Measurements from ENCODE around the gene PIMREG.

The PIMREG gene

GRCh38 chr17:6483507-6483906 lies 39.3 kb downstream of the PIMREG start:
- DNase-seq (ENCODE audit: low read depth, low spot score): no peak
- H3K27ac ChIP-seq: no peak overlapping the region
- no peak for TF ChIP-seq FOXP2 (optimal IDR thresholded peaks at IDR 0.05; ENCODE audit: control extremely low read depth, extremely low read length, insufficient read depth)
- no peak for TF ChIP-seq EZH2 (IDR thresholded peaks at IDR 0.05)
- TF ChIP-seq POLR2AphosphoS5 (IDR thresholded peaks at IDR 0.05; ENCODE audit: borderline replicate concordance, low read depth, low read length): no peak

GRCh38 chr17:6485646-6486412 lies 41.6 kb downstream of the PIMREG start:
- H3K36me3 ChIP-seq (ENCODE audit: insufficient read depth, low read length): no peaks in the 10 kb centered on the region
- no peaks in the 10 kb centered on the region for H3K9me3 ChIP-seq (ENCODE audit: low read depth, low read length)
- no peak overlapping the region for H3K4me3 ChIP-seq
- no peak overlapping the region for H3K9ac ChIP-seq (ENCODE audit: insufficient read length)
- no peak for DNase-seq (ENCODE audit: low read depth, low spot score)
- H3K27ac ChIP-seq: no peak overlapping the region
- TF ChIP-seq POLR2AphosphoS5 (IDR thresholded peaks at IDR 0.05; ENCODE audit: borderline replicate concordance, low read depth, low read length) (no peak), FOXP2 (optimal IDR thresholded peaks at IDR 0.05; ENCODE audit: control extremely low read depth, extremely low read length, insufficient read depth) (no peak), EZH2 (IDR thresholded peaks at IDR 0.05) (no peak)

More at GRCh38 chr17:6483507-6483906, 39.3 kb downstream of the PIMREG start:
- no peaks in the 10 kb centered on the region for H3K9me3 ChIP-seq (ENCODE audit: low read depth, low read length)
- no peak overlapping the region for H3K9ac ChIP-seq (ENCODE audit: insufficient read length)
- no peak overlapping the region for H3K4me3 ChIP-seq
- H3K36me3 ChIP-seq (ENCODE audit: insufficient read depth, low read length): no peaks in the 10 kb centered on the region

DNA sequence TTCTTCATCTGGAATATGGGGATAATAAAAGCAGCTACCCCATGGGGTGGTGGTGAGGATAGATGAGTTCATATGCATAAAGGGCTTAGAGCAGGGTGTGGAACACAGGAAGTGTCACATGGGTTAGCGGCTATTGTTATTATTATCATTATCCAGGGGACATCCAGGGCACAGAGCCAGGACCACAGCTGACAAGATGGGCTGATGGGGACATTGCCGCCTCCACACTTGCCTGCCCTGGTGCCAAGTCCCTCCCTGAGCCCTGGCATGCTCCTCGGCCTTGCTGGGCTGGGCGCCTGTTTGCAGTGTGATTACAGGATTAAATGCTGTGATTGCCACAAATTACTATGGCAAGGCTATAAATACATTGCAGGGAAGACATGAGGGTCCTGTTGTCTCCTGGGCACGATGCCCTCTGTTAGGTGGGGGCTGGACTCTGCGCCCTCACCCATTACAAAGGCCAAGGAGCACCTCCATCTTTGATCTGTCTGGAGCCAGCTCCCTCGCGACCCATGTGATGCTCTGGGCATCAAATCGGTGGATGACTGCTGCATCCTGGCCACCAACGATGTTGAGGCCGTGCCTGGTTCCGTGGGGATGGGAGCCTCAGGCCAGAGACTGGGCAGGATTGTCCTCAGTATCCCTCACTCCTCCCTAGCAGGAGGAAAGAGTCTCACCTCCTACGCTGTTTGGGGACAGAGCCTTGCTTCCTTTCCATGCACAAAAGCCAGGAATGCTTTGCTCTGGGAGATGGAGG lies 43.2 kb downstream of the PIMREG start:
- Histone ChIP-seq H3K9me3 (ENCODE audit: low read depth, low read length) (no peaks in the 10 kb centered on the region), H3K36me3 (ENCODE audit: insufficient read depth, low read length) (no peaks in the 10 kb centered on the region), H3K9ac (ENCODE audit: insufficient read length) (no peak overlapping the region), H3K4me3 (no peak overlapping the region), H3K27ac (no peak overlapping the region)
- TF ChIP-seq FOXP2 (optimal IDR thresholded peaks at IDR 0.05; ENCODE audit: control extremely low read depth, extremely low read length, insufficient read depth): no peak
- TF ChIP-seq EZH2 (IDR thresholded peaks at IDR 0.05): no peak
- no peak for TF ChIP-seq POLR2AphosphoS5 (IDR thresholded peaks at IDR 0.05; ENCODE audit: borderline replicate concordance, low read depth, low read length)
- DNase-seq (ENCODE audit: low read depth, low spot score): no peak

DNA sequence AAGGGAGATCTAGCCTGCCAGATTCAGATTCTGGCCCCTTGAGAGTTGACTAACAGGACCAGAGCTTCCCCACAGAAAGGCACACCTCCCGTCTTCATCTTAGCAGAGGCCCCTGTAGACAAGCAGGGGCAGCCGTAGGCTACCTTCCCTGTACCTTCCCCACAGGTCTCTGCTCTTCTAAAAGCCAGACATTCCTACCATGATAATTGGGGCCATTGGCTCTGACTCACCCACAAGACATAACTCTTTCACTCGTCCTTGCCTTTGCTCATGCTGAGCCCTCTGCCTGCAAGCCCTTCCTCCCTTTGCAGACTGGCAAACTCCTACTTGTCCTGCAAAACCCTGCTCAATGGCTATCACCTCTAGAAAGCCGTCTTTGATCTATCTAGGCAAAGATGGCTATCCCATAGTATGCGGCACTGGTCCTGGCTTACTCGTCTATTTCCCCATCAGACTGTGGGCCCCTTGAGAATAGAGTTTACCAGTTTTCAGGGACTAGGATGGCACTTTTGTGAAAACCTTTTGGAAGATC lies 43.8 kb downstream of the PIMREG start:
- Histone ChIP-seq H3K4me3 (no peak overlapping the region), H3K27ac (no peak overlapping the region), H3K36me3 (ENCODE audit: insufficient read depth, low read length) (no peaks in the 10 kb centered on the region), H3K9me3 (ENCODE audit: low read depth, low read length) (no peaks in the 10 kb centered on the region), H3K9ac (ENCODE audit: insufficient read length) (no peak overlapping the region)
- DNase-seq (ENCODE audit: low read depth, low spot score): no peak
- TF ChIP-seq EZH2 (IDR thresholded peaks at IDR 0.05) (no peak), POLR2AphosphoS5 (IDR thresholded peaks at IDR 0.05; ENCODE audit: borderline replicate concordance, low read depth, low read length) (no peak), FOXP2 (optimal IDR thresholded peaks at IDR 0.05; ENCODE audit: control extremely low read depth, extremely low read length, insufficient read depth) (no peak)

DNA sequence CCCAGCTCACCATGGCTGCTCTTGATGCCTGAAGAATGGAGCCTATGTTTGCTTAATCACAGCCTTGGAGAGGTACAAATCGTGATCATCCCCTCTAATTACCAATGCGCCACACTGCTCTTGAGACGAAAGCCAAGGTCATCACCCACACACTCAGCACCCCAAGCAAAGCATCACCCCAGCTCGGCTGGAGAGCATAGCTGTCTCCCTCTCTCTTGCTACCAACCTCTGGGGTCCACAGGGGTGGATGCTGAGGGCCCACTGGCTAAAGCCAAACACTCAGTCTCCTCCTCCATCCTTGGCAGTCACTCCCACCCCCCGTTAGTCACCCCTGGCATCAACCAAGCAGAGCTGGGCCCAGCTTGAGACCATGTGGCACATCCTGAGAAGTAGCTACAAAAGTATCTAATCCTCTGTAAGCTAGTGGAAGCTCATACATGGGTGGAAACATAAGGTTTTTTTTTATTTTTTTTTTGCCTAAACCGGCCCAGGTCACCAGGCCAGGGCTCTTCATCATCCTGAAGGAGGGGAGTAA lies 44.8 kb downstream of the PIMREG start:
- DNase-seq (ENCODE audit: low read depth, low spot score): no peak
- Histone ChIP-seq H3K4me3 (no peak overlapping the region), H3K9ac (ENCODE audit: insufficient read length) (no peak overlapping the region), H3K36me3 (ENCODE audit: insufficient read depth, low read length) (no peaks in the 10 kb centered on the region), H3K9me3 (ENCODE audit: low read depth, low read length) (no peaks in the 10 kb centered on the region), H3K27ac (no peak overlapping the region)
- no peak for TF ChIP-seq POLR2AphosphoS5 (IDR thresholded peaks at IDR 0.05; ENCODE audit: borderline replicate concordance, low read depth, low read length)
- TF ChIP-seq FOXP2 (optimal IDR thresholded peaks at IDR 0.05; ENCODE audit: control extremely low read depth, extremely low read length, insufficient read depth): no peak

GRCh38 chr17:6491071-6491700 lies 46.9 kb downstream of the PIMREG start:
- Histone ChIP-seq H3K27ac (no peak overlapping the region), H3K9me3 (ENCODE audit: low read depth, low read length) (no peaks in the 10 kb centered on the region), H3K9ac (ENCODE audit: insufficient read length) (no peak overlapping the region), H3K4me3 (no peak overlapping the region), H3K36me3 (ENCODE audit: insufficient read depth, low read length) (no peaks in the 10 kb centered on the region)
- TF ChIP-seq POLR2AphosphoS5 (IDR thresholded peaks at IDR 0.05; ENCODE audit: borderline replicate concordance, low read depth, low read length): no peak
- no peak for TF ChIP-seq EZH2 (IDR thresholded peaks at IDR 0.05)
- no peak for TF ChIP-seq FOXP2 (optimal IDR thresholded peaks at IDR 0.05; ENCODE audit: control extremely low read depth, extremely low read length, insufficient read depth)
- DNase-seq (ENCODE audit: low read depth, low spot score): no peak

- TF ChIP-seq POLR2AphosphoS5 (IDR thresholded peaks at IDR 0.05; ENCODE audit: borderline replicate concordance, low read depth, low read length) (no peak), EZH2 (IDR thresholded peaks at IDR 0.05) (no peak), FOXP2 (optimal IDR thresholded peaks at IDR 0.05; ENCODE audit: control extremely low read depth, extremely low read length, insufficient read depth) (no peak)
- Histone ChIP-seq H3K4me3 (no peak overlapping the region), H3K36me3 (ENCODE audit: insufficient read depth, low read length) (no peaks in the 10 kb centered on the region), H3K9me3 (ENCODE audit: low read depth, low read length) (no peaks in the 10 kb centered on the region), H3K27ac (no peak overlapping the region), H3K9ac (ENCODE audit: insufficient read length) (no peak overlapping the region)
- no peak for DNase-seq (ENCODE audit: low read depth, low spot score)
Observed at GRCh38 chr17:6492892-6493674, 48.8 kb downstream of the PIMREG start.
